H1 (cell line): ENCODE data around the gene SMYD3. TPM values are rescaled to one million over a fixed set of nuclear protein-coding genes. Genes with fewer than 3 reads are reported as not detected.

ENCODE experiments used
- CTCF ChIA-PET: fragments of 300-600 bp; sonication (Branson Sonifier 250); formaldehyde crosslinking; loops from one replicate; lab custom pipeline; 2021; ENCODE audit not compliant: partially characterized antibody; lab: Charles Lee
- POLR2A ChIA-PET: fragments of 300-600 bp; sonication (Branson Sonifier 250); formaldehyde crosslinking; loops from one replicate; lab custom pipeline; 2021; ENCODE audit warnings: inconsistent platforms; ENCODE audit not compliant: partially characterized antibody; lab: Charles Lee
- DNase-seq, 2 experiments: peaks; one replicate each; pipeline versions ENCODE4 v3.0.0 to v3.0.0-alpha.2; 2010 to 2022; ENCODE audit warnings: low spot score in 2 of 2, low read depth in 1 of 2, mixed read lengths in 1 of 2
- FAIRE-seq: peaks from 2 replicates; lab custom pipeline; 2011; peaks lifted over from hg19 to GRCh38; lab: Jason Lieb, UNC
- H2AFZ ChIP-seq: 2 replicates; pipeline ENCODE4 v1.8.1; 2012; ENCODE audit warnings: low read length, inconsistent platforms
- H2AK5ac ChIP-seq: 2 replicates; pipeline ENCODE4 v1.6.1; 2013; ENCODE audit warnings: low read depth, low read length
- H2BK120ac ChIP-seq: replicated peaks from 2 replicates; pipeline ENCODE3; 2013; ENCODE audit warnings: low read depth, low read length, inconsistent platforms
- H2BK12ac ChIP-seq: 2 replicates; pipeline ENCODE4 v1.6.1; 2013; ENCODE audit warnings: low read depth, low read length
- H2BK15ac ChIP-seq: 2 replicates; pipeline ENCODE4 v1.6.1; 2013; ENCODE audit warnings: low read length
- H2BK20ac ChIP-seq: 2 replicates; pipeline ENCODE4 v1.6.1; 2013; ENCODE audit warnings: low read length
- H2BK5ac ChIP-seq: 2 replicates; pipeline ENCODE4 v1.6.1; 2013; ENCODE audit warnings: low read depth, low read length
- H3K14ac ChIP-seq: 2 replicates; pipeline ENCODE4 v1.6.1; 2013; ENCODE audit warnings: inconsistent platforms; ENCODE audit not compliant: insufficient read length
- H3K18ac ChIP-seq: 2 replicates; pipeline ENCODE4 v1.6.1; 2013; ENCODE audit warnings: low read length; ENCODE audit errors: extremely low read depth
- H3K23ac ChIP-seq: 2 replicates; pipeline ENCODE4 v1.6.1; 2013; ENCODE audit warnings: inconsistent platforms; ENCODE audit not compliant: insufficient read length
- H3K23me2 ChIP-seq: 2 replicates; pipeline ENCODE4 v1.6.1; 2013; ENCODE audit warnings: low read depth, low read length
- H3K27ac ChIP-seq: 2 replicates; pipeline ENCODE4 v1.6.1; 2011; ENCODE audit warnings: low read depth, low read length, inconsistent platforms
- H3K27me3 ChIP-seq, 4 experiments: replicated peaks in 1 of 4; 1 replicate in 1 of 4; 2 replicates in 3 of 4; pipeline versions ENCODE4 v1.6.1 to v1.8.1; 2011 to 2013; ENCODE audit warnings: low read length in 3 of 4, mild to moderate bottlenecking in 3 of 4, inconsistent platforms in 2 of 4, mixed read lengths in 2 of 4, moderate library complexity in 1 of 4; ENCODE audit not compliant: control insufficient read depth in 3 of 4, insufficient read depth in 3 of 4; ENCODE audit errors: extremely low read depth in 1 of 4
- H3K36me3 ChIP-seq, 4 experiments: 2 replicates each; pipeline versions ENCODE4 v1.6.1 to v1.8.1; 2011 to 2013; ENCODE audit warnings: mild to moderate bottlenecking in 4 of 4, low read length in 3 of 4, moderate library complexity in 2 of 4, control low read depth in 1 of 4, inconsistent platforms in 1 of 4; ENCODE audit not compliant: insufficient read depth in 4 of 4, control insufficient read depth in 2 of 4
- H3K4ac ChIP-seq: replicated peaks from 2 replicates; pipeline ENCODE3; 2013; ENCODE audit warnings: low read length, low read depth, mixed read lengths, inconsistent platforms; ENCODE audit not compliant: insufficient read length
- H3K4me1 ChIP-seq, 4 experiments: replicated peaks in 1 of 4; 1 replicate in 1 of 4; 2 replicates in 3 of 4; pipeline versions ENCODE4 v1.6.1 to v1.8.1; 2011 to 2013; ENCODE audit warnings: low read length in 3 of 4, inconsistent platforms in 2 of 4, mixed read lengths in 1 of 4; ENCODE audit not compliant: insufficient read depth in 4 of 4, control insufficient read depth in 3 of 4
- H3K4me2 ChIP-seq, 2 experiments: 2 replicates each; pipeline versions ENCODE4 v1.6.1 to v1.8.1; 2011 to 2013; ENCODE audit warnings: low read depth in 2 of 2, low read length in 2 of 2, control low read depth in 1 of 2, inconsistent platforms in 1 of 2, mild to moderate bottlenecking in 1 of 2; ENCODE audit not compliant: insufficient read depth in 1 of 2
- H3K4me3 ChIP-seq, 4 experiments: fragments of 200-600, 300-600 bp in 1 of 4; sonication (generic), shearing (Covaris generic), sonication (Bioruptor Twin) in 1 of 4; 2 replicates each; pipeline versions ENCODE4 v1.5.1 to v1.8.1; 2011 to 2016; ENCODE audit warnings: low read length in 4 of 4, low read depth in 3 of 4, control low read depth in 2 of 4, inconsistent platforms in 2 of 4, mild to moderate bottlenecking in 2 of 4, mixed read lengths in 1 of 4, moderate library complexity in 1 of 4; ENCODE audit not compliant: insufficient read depth in 2 of 4; ENCODE audit errors: extremely low read depth in 1 of 4
- H3K56ac ChIP-seq: replicated peaks from 2 replicates; pipeline ENCODE3; 2013; ENCODE audit warnings: low read depth, mild to moderate bottlenecking, mixed read lengths, low read length, inconsistent platforms; ENCODE audit not compliant: insufficient read length
- H3K79me1 ChIP-seq: 2 replicates; pipeline ENCODE4 v1.6.1; 2013; ENCODE audit warnings: low read depth, low read length, control low read depth
- H3K79me2 ChIP-seq, 2 experiments: 2 replicates each; pipeline versions ENCODE4 v1.6.1 to v1.8.1; 2012 to 2013; ENCODE audit warnings: low read length in 2 of 2, mild to moderate bottlenecking in 2 of 2, inconsistent platforms in 1 of 2; ENCODE audit not compliant: insufficient read depth in 2 of 2, control insufficient read depth in 1 of 2
- H3K9ac ChIP-seq, 4 experiments: replicated peaks in 1 of 4; 1 replicate in 1 of 4; 2 replicates in 3 of 4; pipeline versions ENCODE4 v1.6.1 to v1.8.1; 2011 to 2013; ENCODE audit warnings: low read depth in 3 of 4, low read length in 3 of 4, control low read depth in 2 of 4, mild to moderate bottlenecking in 2 of 4, moderate library complexity in 2 of 4, inconsistent platforms in 1 of 4; ENCODE audit errors: extremely low read depth in 1 of 4
- H3K9me3 ChIP-seq, 2 experiments: 2 replicates each; pipeline versions ENCODE4 v1.6.1 to v1.8.1; 2012 to 2013; ENCODE audit warnings: mild to moderate bottlenecking in 2 of 2, moderate library complexity in 2 of 2, control low read depth in 1 of 2, inconsistent platforms in 1 of 2, low read depth in 1 of 2, low read length in 1 of 2, mixed read lengths in 1 of 2; ENCODE audit not compliant: insufficient read depth in 2 of 2
- H4K20me1 ChIP-seq, 2 experiments: replicated peaks in 1 of 2; 2 replicates each; pipeline versions ENCODE3 to v1.8.1; 2011 to 2013; ENCODE audit warnings: inconsistent platforms in 2 of 2, low read length in 2 of 2, mild to moderate bottlenecking in 1 of 2; ENCODE audit not compliant: insufficient read depth in 2 of 2, control insufficient read depth in 1 of 2
- H4K5ac ChIP-seq: 2 replicates; pipeline ENCODE4 v1.6.1; 2013; ENCODE audit warnings: low read length, low read depth, mixed read lengths, inconsistent platforms; ENCODE audit not compliant: insufficient read length
- H4K8ac ChIP-seq: 2 replicates; pipeline ENCODE4 v1.8.0; 2013; ENCODE audit warnings: mild to moderate bottlenecking, moderate library complexity, low read length, inconsistent platforms; ENCODE audit not compliant: insufficient read depth; ENCODE audit errors: extremely low read depth
- H4K91ac ChIP-seq: replicated peaks from 2 replicates; pipeline ENCODE3; 2013; ENCODE audit warnings: low read length, mixed read lengths, inconsistent platforms; ENCODE audit not compliant: insufficient read length
- CBX8 ChIP-seq: fragments of 300-800, 300-1000 bp; sonication (generic); IDR thresholded peaks from 2 replicates; pipeline ENCODE4 v1.7.1; 2016; ENCODE audit warnings: low read depth, low read length, borderline replicate concordance
- CHD2 ChIP-seq: IDR thresholded peaks from 2 replicates; pipeline ENCODE4 v1.6.1; 2012; ENCODE audit warnings: low read length, improper control_type of control experiment
- CREB1 ChIP-seq: IDR thresholded peaks from 2 replicates; pipeline ENCODE4 v1.6.1; 2012; ENCODE audit warnings: inconsistent platforms
- EP300 ChIP-seq, 2 experiments: IDR thresholded peaks; 1 replicate in 1 of 2; 2 replicates in 1 of 2; pipeline ENCODE4 v1.6.1; 2011 to 2012; ENCODE audit warnings: low read depth in 2 of 2, low read length in 2 of 2, mild to moderate bottlenecking in 2 of 2, borderline replicate concordance in 1 of 2, inconsistent platforms in 1 of 2, moderate library complexity in 1 of 2
- GABPA ChIP-seq: IDR thresholded peaks from 2 replicates; pipeline ENCODE4 v1.6.1; 2011; ENCODE audit warnings: mild to moderate bottlenecking, low read length, moderate library complexity, borderline replicate concordance; ENCODE audit not compliant: insufficient read depth
- JUN ChIP-seq: IDR thresholded peaks from 2 replicates; pipeline ENCODE4 v1.6.1; 2011; ENCODE audit warnings: low read depth, mild to moderate bottlenecking, improper control_type of control experiment, low read length
- MAFK ChIP-seq: IDR thresholded peaks from 2 replicates; pipeline ENCODE4 v1.6.1; 2012; ENCODE audit warnings: low read depth, mild to moderate bottlenecking, improper control_type of control experiment, low read length
- POLR2AphosphoS5 ChIP-seq: IDR thresholded peaks from 2 replicates; pipeline ENCODE4 v1.6.1; 2011; ENCODE audit warnings: low read depth, low read length
- RXRA ChIP-seq: IDR thresholded peaks from 2 replicates; pipeline ENCODE4 v1.6.1; 2011; ENCODE audit warnings: low read depth, mild to moderate bottlenecking, low read length, moderate library complexity; ENCODE audit not compliant: insufficient read depth
- SIRT6 ChIP-seq: IDR thresholded peaks from one replicate; pipeline ENCODE4 v1.7.1; 2012; ENCODE audit warnings: low read length, inconsistent platforms
- whole genome bisulfite sequencing, 2 experiments: shearing (Covaris generic) in 1 of 2; methylation state at CpG; one replicate each; pipeline versions ENCODE4 v1.1.6 to v1.1.7; 2013 to 2015; ENCODE audit warnings: low lambda C conversion rate in 2 of 2, mixed read lengths in 2 of 2, inconsistent platforms in 1 of 2, low coverage in 1 of 2, missing lambda C conversion rate in 1 of 2; ENCODE audit not compliant: insufficient replicate concordance in 2 of 2, insufficient coverage in 1 of 2, insufficient read length in 1 of 2; ENCODE audit errors: extremely low coverage in 1 of 2, missing lambda C conversion rate in 1 of 2; 5-methylcytosine and 5-hydroxymethylcytosine counted together
- polyA plus RNA-seq, 7 experiments: library from polyadenylated mRNA; depleted of rRNA in 3 of 7; stranded (reverse) in 5 of 7; unstranded in 2 of 7; fragments of >200 nt in 5 of 7; fragments of 200-250 nt in 2 of 7; gene quantifications; 1 replicate in 5 of 7; 2 replicates in 1 of 7; 4 replicates in 1 of 7; pipeline versions ENCODE4 v1.2.1 to v1.2.3, GENCODE V29; 2011 to 2013; ENCODE audit warnings: missing spikeins in 2 of 7, mixed read lengths in 2 of 7
- total RNA-seq: library from RNA; stranded (reverse); fragmentation: NEBNext Ultra II Directional; extraction: Animal tissue kit (Norgen Biotek cat#: 25700); gene quantifications from 2 replicates; pipeline ENCODE4 v1.2.1, GENCODE V29; 2021

SMYD3 gene
- total and polyA plus RNA-seq, 2 of the 8 experiments (the other 6 are each of a cell fraction or from before 2014, with no cell fraction given) = 17.3 to 25.4 TPM

- no peak for FAIRE-seq
- Histone ChIP-seq H3K4me1 (no peaks in the 10 kb centered on the region; a peak in 1 of 7 replicates), H3K27ac (no peak overlapping the region), H3K23ac (no peak overlapping the region), H3K36me3 (no peaks in the 10 kb centered on the region), H2BK20ac (no peak overlapping the region), H3K18ac (no peak overlapping the region), H3K4me2 (no peak overlapping the region), H2BK12ac (no peak overlapping the region), H3K56ac (no peak overlapping the region), H2BK15ac (no peak overlapping the region), H4K8ac (no peak overlapping the region), H4K91ac (no peak overlapping the region), H4K5ac (no peak overlapping the region), H3K9ac (no peak overlapping the region), H2BK120ac (no peak overlapping the region), H3K9me3 (0 out of 4 replicates have a peak, but pooled peaks cover 0 to 2% of the 10 kb centered on the region in 2 experiments)
- DNase-seq = no peak
- TF ChIP-seq CREB1 (no peak), JUN (no peak), CBX8 (no peak), POLR2AphosphoS5 (no peak), EP300 (IDR thresholded peaks at IDR 0.05; ENCODE audit: borderline replicate concordance in 1 of 2, low read depth in 2 of 2, low read length in 2 of 2) (no peak), MAFK (no peak), CHD2 (no peak), RXRA (no peak), SIRT6 (no peak), GABPA (no peak)
- TF ChIP-seq, all 59 proteins: peak for 0
- POLR2A ChIA-PET = no interaction called here
- no peak overlapping the region for H3K4me3 ChIP-seq
- no peaks in the 10 kb centered on the region for H4K20me1 ChIP-seq
- H2AK5ac ChIP-seq = no peak overlapping the region
- no peaks in the 10 kb centered on the region for H3K79me1 ChIP-seq
- H2BK5ac ChIP-seq = no peak overlapping the region
- no peaks in the 10 kb centered on the region for H3K27me3 ChIP-seq
- H3K23me2 ChIP-seq = no peaks in the 10 kb centered on the region
- no peak overlapping the region for H3K14ac ChIP-seq
- whole genome bisulfite sequencing, 2 experiments = 89% methylated on average over 6 of the region's 6 CpGs; no CpG with 5 or more reads in 1 of the 2 experiments
- H2AFZ ChIP-seq = no peak overlapping the region
- CTCF ChIA-PET = interaction anchor here (1.0 to 1.7 kb wide), 5 partner anchors 14 to 55 kb away, joined by 3 to 5 read pairs (median 3); no protein-coding TSS in a partner anchor
- H3K79me2 ChIP-seq = no peaks in the 10 kb centered on the region
- no peak overlapping the region for H3K4ac ChIP-seq
These were observed 244.8 kb downstream of the SMYD3 start for GRCh38 chr1:246262281-246262680.
